ENCODE results near the gene IGSF23.

- no peak for TF ChIP-seq CTCF (IDR thresholded peaks at IDR 0.05; ENCODE audit: low read length)
- no peak for TF ChIP-seq EZH2 (IDR thresholded peaks at IDR 0.05; ENCODE audit: borderline replicate concordance, low read length)
These were observed 63.9 kb downstream of the IGSF23 start for GRCh38 chr19:44677019-44677811.
